ENCODE measurements around the gene GUCY2F.

Gene GUCY2F

GRCh38 chrX:109487640-109488039 is 5.8 kb upstream of the GUCY2F start:
- CTCF ChIA-PET = interaction anchor here (4.3 kb wide), 1 partner anchor 146 kb away, joined by 63 read pairs; no protein-coding TSS in a partner anchor
- TF ChIP-seq BHLHE40 (IDR thresholded peaks at IDR 0.05; ENCODE audit: borderline replicate concordance) (no peak), L3MBTL2 (conservative IDR thresholded peaks at IDR 0.05) (no peak), SP1 (IDR thresholded peaks at IDR 0.05) (no peak), CTBP1 (IDR thresholded peaks at IDR 0.05; ENCODE audit: borderline replicate concordance) (no peak), ARNT (IDR thresholded peaks at IDR 0.05) (no peak), FOXA1 (IDR thresholded peaks at IDR 0.05) (no peak), FOXM1 (IDR thresholded peaks at IDR 0.05; ENCODE audit: borderline replicate concordance) (no peak), TARDBP (IDR thresholded peaks at IDR 0.05) (no peak), ZNF384 (IDR thresholded peaks at IDR 0.05) (no peak), SUZ12 (IDR thresholded peaks at IDR 0.05) (no peak), FOXK2 (IDR thresholded peaks at IDR 0.05) (no peak), NFRKB (IDR thresholded peaks at IDR 0.05) (no peak), ELF4 (IDR thresholded peaks at IDR 0.05) (no peak), HDGF (IDR thresholded peaks at IDR 0.05; ENCODE audit: borderline replicate concordance) (no peak), LEF1 (IDR thresholded peaks at IDR 0.05; ENCODE audit: borderline replicate concordance) (no peak)
- TF ChIP-seq, protein P1, sequence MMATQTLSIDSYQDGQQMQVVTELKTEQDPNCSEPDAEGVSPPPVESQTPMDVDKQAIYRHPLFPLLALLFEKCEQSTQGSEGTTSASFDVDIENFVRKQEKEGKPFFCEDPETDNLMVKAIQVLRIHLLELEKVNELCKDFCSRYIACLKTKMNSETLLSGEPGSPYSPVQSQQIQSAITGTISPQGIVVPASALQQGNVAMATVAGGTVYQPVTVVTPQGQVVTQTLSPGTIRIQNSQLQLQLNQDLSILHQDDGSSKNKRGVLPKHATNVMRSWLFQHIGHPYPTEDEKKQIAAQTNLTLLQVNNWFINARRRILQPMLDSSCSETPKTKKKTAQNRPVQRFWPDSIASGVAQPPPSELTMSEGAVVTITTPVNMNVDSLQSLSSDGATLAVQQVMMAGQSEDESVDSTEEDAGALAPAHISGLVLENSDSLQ (IDR thresholded peaks at IDR 0.05) = no peak
- POLR2A ChIA-PET = no interaction called here
- no peak for DNase-seq (ENCODE audit: extremely low spot score)

DNA sequence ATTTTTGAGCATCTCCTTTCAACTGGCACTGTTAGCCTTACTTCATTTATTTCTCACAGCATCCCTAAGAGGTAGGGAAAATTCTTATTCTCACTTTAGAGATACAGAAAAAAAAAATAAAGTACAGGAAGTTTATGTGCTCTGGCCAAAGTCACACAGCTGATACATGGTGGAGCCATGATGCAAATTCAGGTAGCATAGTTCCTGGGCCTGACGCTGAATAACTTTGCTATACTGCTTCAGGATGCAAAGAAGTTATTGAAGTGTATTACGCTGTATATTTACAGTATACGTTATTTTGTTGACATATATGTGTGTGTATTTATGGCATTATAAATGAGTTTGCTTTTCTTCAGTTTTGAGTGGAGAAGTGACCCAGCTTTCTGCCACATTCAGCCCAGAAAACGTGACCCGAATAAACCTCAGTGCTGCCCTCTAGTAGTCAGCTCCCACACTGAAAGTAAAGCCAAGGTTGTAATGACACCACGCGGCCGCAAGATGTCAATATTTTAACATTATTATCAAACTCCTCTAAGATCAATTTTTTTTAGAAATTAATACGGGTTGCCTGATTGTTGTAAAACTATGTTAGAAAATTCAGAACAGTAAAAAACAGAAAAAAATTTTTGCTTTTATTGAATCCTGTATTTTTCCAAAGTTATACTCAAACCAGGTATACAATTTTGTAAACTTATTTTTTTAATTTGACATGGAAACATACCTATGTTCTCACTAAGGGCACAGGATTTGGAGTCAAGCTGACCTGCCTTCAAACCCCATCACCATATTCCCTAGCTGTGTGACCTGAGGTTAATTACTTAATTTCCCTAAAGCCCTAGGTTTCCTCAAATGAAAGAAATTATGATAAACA is 3.8 kb upstream of the GUCY2F start:
- POLR2A ChIA-PET = no interaction called here
- peak; percentile 76 for DNase-seq (ENCODE audit: extremely low spot score)
- CTCF ChIA-PET = interaction anchor here (0.6 to 4.3 kb wide), 19 partner anchors 9 to 1991 kb away, joined by 3 to 63 read pairs (median 4); no protein-coding TSS in a partner anchor

GRCh38 chrX:109484886-109485285 is 3.0 kb upstream of the GUCY2F start:
- DNase-seq (ENCODE audit: extremely low spot score) = no peak
- CTCF ChIA-PET = interaction anchor here (0.6 to 4.3 kb wide), 12 partner anchors 9 to 406 kb away, joined by 3 to 63 read pairs (median 4); no protein-coding TSS in a partner anchor
- no peak for TF ChIP-seq LEF1 (IDR thresholded peaks at IDR 0.05; ENCODE audit: borderline replicate concordance)
- TF ChIP-seq ARNT (IDR thresholded peaks at IDR 0.05) = no peak
- TF ChIP-seq NFRKB (IDR thresholded peaks at IDR 0.05) = no peak
- TF ChIP-seq L3MBTL2 (conservative IDR thresholded peaks at IDR 0.05) = no peak
- TF ChIP-seq CTBP1 (IDR thresholded peaks at IDR 0.05; ENCODE audit: borderline replicate concordance) = no peak
- TF ChIP-seq TARDBP (IDR thresholded peaks at IDR 0.05) = no peak
- no peak for TF ChIP-seq SUZ12 (IDR thresholded peaks at IDR 0.05)
- no peak for TF ChIP-seq FOXA1 (IDR thresholded peaks at IDR 0.05)
- no peak for TF ChIP-seq ZNF384 (IDR thresholded peaks at IDR 0.05)
- POLR2A ChIA-PET = no interaction called here

More for the DNA sequence above, 3.8 kb upstream of the GUCY2F start:
- TF ChIP-seq ZNF384 (IDR thresholded peaks at IDR 0.05) (peak; percentile 61), L3MBTL2 (conservative IDR thresholded peaks at IDR 0.05) (no peak), ARNT (IDR thresholded peaks at IDR 0.05) (0 out of 2 replicates have a peak, but pooled peaks have one; percentile 54)

GRCh38 chrX:109475174-109475891 is 6.6 kb downstream of the GUCY2F start:
- CTCF ChIA-PET = interaction anchor here (0.8 to 2.3 kb wide), 7 partner anchors 10 to 782 kb away, joined by 3 to 12 read pairs (median 4); no protein-coding TSS in a partner anchor
- TF ChIP-seq ELF4 (IDR thresholded peaks at IDR 0.05) = no peak
- no peak for TF ChIP-seq LEF1 (IDR thresholded peaks at IDR 0.05; ENCODE audit: borderline replicate concordance)
- TF ChIP-seq L3MBTL2 (conservative IDR thresholded peaks at IDR 0.05) = peak; percentile 49
- POLR2A ChIA-PET = interaction anchor here (1.1 kb wide), 1 partner anchor 62 kb away, joined by 4 read pairs; no protein-coding TSS in a partner anchor
- DNase-seq (ENCODE audit: extremely low spot score) = peak; percentile 79

DNA sequence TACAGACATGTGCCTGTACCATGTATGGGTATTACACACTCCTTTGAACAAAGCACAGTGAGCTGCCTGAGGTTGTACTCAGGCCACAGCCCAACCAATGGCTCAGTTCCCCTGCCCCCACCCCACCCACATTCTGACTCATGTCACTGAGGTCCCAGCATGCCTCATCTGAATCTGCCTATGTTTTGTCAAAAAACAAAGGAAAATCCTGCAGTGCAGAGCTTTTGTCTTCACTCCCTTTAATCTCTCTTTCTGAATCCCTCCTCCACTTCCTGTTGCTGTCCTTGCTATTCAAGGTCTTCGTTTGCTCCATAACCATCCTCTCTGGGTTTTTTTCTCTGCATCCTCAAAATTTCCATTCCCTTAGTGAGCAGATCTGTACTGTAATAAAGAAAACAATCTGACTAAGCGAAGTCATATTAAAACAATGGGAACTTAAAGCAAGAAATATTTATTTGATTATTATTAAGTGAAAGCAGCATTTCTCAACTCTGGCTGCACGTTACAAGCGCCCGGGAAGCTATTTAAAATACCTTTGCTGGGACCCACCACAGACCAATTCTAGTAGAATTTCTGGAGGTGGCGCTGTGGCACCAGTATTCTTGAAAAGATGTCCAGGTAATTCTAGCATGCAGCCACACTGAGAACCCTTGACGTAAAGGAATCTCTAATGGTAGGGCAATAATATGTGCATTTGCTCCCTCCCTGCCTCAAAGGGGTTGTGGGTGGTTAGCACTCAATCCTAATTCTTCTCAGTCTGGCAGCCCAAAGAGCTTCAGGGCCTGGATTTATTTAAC is 8.7 kb downstream of the GUCY2F start:
- DNase-seq (ENCODE audit: extremely low spot score) = peak; percentile 55
- TF ChIP-seq HDGF (IDR thresholded peaks at IDR 0.05; ENCODE audit: borderline replicate concordance) (no peak), ELF4 (IDR thresholded peaks at IDR 0.05) (no peak), SUZ12 (IDR thresholded peaks at IDR 0.05) (no peak), FOXK2 (IDR thresholded peaks at IDR 0.05) (no peak), FOXM1 (IDR thresholded peaks at IDR 0.05; ENCODE audit: borderline replicate concordance) (no peak), BHLHE40 (IDR thresholded peaks at IDR 0.05; ENCODE audit: borderline replicate concordance) (no peak), ARNT (IDR thresholded peaks at IDR 0.05) (no peak), TARDBP (IDR thresholded peaks at IDR 0.05) (no peak), NFRKB (IDR thresholded peaks at IDR 0.05) (no peak), CTBP1 (IDR thresholded peaks at IDR 0.05; ENCODE audit: borderline replicate concordance) (no peak), LEF1 (IDR thresholded peaks at IDR 0.05; ENCODE audit: borderline replicate concordance) (no peak), ZNF384 (IDR thresholded peaks at IDR 0.05) (no peak), FOXA1 (IDR thresholded peaks at IDR 0.05) (no peak), SP1 (IDR thresholded peaks at IDR 0.05) (no peak)
- TF ChIP-seq, protein P1 (IDR thresholded peaks at IDR 0.05) = no peak
- CTCF ChIA-PET = interaction anchor here (0.5 to 2.1 kb wide), 18 partner anchors 9 to 774 kb away, joined by 3 to 10 read pairs (median 4); partner anchors contain the start of gene GUCY2F
- POLR2A ChIA-PET = no interaction called here

All from HEK293T (cell line).